GM12875 (cell line): ENCODE measurements around the gene MLIP.

Experiments used
- H3K4me3 ChIP-seq: one replicate; pipeline ENCODE4 v1.5.1; 2011; ENCODE audit warnings: low read depth, low read length, control low read depth
- CTCF ChIP-seq: IDR thresholded peaks from 2 replicates; pipeline ENCODE4 v1.5.1; 2011; ENCODE audit warnings: low read depth, mild to moderate bottlenecking, control low read depth, inconsistent platforms, low read length, moderate library complexity, borderline replicate concordance; ENCODE audit not compliant: insufficient read depth

Gene MLIP

DNA sequence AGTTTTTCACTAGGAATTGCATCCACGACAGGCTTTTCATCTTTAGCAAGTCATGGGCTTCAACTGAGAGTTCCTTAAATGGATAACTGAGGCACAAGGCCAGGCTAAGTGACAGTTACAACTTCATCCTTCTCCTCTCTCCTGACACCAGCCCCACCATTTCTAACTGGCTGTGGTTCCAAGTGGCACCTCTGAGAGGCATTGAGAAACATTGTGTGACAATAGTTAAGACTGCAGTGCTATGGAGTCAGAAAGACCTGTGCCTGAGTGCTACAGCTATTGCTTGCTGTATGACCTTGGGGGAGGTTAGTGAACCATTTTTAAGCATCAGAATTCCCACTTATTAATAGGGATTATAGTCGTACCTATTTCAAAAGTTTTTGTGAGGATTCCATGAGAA is 26.2 kb upstream of the MLIP start:
- no peak for TF ChIP-seq CTCF
- no peak overlapping the region for H3K4me3 ChIP-seq

GRCh38 chr6:54085541-54085940 is 25.7 kb upstream of the MLIP start:
- TF ChIP-seq CTCF = no peak

GRCh38 chr6:54086439-54086838 is 24.8 kb upstream of the MLIP start:
- no peak for TF ChIP-seq CTCF
- H3K4me3 ChIP-seq = no peak overlapping the region

More at GRCh38 chr6:54085541-54085940, 25.7 kb upstream of the MLIP start:
- H3K4me3 ChIP-seq = no peak overlapping the region

DNA sequence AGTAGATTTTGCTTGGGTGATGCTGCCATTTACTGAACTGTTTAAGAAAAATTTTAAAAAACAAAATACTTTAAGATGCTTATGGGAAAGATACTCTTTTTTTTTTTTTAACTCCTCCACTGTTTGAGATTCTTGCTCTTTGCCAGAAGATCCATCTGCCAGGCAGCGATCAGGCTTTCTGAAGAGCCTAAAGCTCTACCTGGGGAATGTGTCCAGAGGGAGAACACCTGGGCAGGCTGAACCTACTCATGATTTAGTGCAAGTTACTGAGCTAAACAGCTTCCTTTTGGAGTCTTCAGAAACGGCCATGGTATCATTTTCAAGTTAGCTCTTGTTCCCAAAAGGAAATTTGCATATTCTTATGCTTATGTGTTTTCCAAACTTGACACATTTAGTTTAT is 23.5 kb upstream of the MLIP start:
- H3K4me3 ChIP-seq = no peak overlapping the region
- TF ChIP-seq CTCF = no peak

GRCh38 chr6:54093326-54093948 is 17.8 kb upstream of the MLIP start:
- H3K4me3 ChIP-seq = no peak overlapping the region
- TF ChIP-seq CTCF = no peak

GRCh38 chr6:54094293-54094692 is 16.9 kb upstream of the MLIP start:
- TF ChIP-seq CTCF = no peak

GRCh38 chr6:54094786-54095185 is 16.5 kb upstream of the MLIP start:
- H3K4me3 ChIP-seq = no peak overlapping the region
- TF ChIP-seq CTCF = no peak

More at GRCh38 chr6:54094293-54094692, 16.9 kb upstream of the MLIP start:
- H3K4me3 ChIP-seq = no peak overlapping the region
